ENCODE measurements around the gene HOXD9.

GRCh38 chr2:176173567-176174381 is 51.3 kb downstream of the HOXD9 start:
- TF ChIP-seq, protein P1, sequence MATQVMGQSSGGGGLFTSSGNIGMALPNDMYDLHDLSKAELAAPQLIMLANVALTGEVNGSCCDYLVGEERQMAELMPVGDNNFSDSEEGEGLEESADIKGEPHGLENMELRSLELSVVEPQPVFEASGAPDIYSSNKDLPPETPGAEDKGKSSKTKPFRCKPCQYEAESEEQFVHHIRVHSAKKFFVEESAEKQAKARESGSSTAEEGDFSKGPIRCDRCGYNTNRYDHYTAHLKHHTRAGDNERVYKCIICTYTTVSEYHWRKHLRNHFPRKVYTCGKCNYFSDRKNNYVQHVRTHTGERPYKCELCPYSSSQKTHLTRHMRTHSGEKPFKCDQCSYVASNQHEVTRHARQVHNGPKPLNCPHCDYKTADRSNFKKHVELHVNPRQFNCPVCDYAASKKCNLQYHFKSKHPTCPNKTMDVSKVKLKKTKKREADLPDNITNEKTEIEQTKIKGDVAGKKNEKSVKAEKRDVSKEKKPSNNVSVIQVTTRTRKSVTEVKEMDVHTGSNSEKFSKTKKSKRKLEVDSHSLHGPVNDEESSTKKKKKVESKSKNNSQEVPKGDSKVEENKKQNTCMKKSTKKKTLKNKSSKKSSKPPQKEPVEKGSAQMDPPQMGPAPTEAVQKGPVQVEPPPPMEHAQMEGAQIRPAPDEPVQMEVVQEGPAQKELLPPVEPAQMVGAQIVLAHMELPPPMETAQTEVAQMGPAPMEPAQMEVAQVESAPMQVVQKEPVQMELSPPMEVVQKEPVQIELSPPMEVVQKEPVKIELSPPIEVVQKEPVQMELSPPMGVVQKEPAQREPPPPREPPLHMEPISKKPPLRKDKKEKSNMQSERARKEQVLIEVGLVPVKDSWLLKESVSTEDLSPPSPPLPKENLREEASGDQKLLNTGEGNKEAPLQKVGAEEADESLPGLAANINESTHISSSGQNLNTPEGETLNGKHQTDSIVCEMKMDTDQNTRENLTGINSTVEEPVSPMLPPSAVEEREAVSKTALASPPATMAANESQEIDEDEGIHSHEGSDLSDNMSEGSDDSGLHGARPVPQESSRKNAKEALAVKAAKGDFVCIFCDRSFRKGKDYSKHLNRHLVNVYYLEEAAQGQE (IDR thresholded peaks at IDR 0.05; ENCODE audit: insufficient replicate concordance, low read depth), result no peak
- TF ChIP-seq, protein P2, sequence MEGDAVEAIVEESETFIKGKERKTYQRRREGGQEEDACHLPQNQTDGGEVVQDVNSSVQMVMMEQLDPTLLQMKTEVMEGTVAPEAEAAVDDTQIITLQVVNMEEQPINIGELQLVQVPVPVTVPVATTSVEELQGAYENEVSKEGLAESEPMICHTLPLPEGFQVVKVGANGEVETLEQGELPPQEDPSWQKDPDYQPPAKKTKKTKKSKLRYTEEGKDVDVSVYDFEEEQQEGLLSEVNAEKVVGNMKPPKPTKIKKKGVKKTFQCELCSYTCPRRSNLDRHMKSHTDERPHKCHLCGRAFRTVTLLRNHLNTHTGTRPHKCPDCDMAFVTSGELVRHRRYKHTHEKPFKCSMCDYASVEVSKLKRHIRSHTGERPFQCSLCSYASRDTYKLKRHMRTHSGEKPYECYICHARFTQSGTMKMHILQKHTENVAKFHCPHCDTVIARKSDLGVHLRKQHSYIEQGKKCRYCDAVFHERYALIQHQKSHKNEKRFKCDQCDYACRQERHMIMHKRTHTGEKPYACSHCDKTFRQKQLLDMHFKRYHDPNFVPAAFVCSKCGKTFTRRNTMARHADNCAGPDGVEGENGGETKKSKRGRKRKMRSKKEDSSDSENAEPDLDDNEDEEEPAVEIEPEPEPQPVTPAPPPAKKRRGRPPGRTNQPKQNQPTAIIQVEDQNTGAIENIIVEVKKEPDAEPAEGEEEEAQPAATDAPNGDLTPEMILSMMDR (IDR thresholded peaks at IDR 0.05; ENCODE audit: insufficient read depth, low read length), result no peak

Data from HL-60 (cell line).